ENCODE measurements around the gene SRSF8.

- no peak for TF ChIP-seq CTCF (conservative IDR thresholded peaks at IDR 0.05 in 1 of 2, IDR thresholded peaks at IDR 0.05 in 1 of 2; ENCODE audit: low read depth in 1 of 2, low read length in 2 of 2)
- TF ChIP-seq EZH2 (IDR thresholded peaks at IDR 0.05; ENCODE audit: low read length, missing control alignments): no peak
These were observed 41.8 kb upstream of the SRSF8 start, which contains the start of gene KDM4E for GRCh38 chr11:95024958-95025357.
